Kasumi-1 (cell line): Measurements from ENCODE around the gene ADGRG6.
A peak's percentile ranks its signal among the peaks of the same experiment; 100 is the strongest.
"Not testable (repeated sequence)": the region's sequence is repeated elsewhere in the genome, so short reads cannot be mapped to it uniquely, and the experiment has no call there.

Source experiments
- DNase-seq, 2 experiments: peaks; one replicate each; lab custom pipeline; 2025; lab: John Stamatoyannopoulos, UW

The ADGRG6 gene

DNA sequence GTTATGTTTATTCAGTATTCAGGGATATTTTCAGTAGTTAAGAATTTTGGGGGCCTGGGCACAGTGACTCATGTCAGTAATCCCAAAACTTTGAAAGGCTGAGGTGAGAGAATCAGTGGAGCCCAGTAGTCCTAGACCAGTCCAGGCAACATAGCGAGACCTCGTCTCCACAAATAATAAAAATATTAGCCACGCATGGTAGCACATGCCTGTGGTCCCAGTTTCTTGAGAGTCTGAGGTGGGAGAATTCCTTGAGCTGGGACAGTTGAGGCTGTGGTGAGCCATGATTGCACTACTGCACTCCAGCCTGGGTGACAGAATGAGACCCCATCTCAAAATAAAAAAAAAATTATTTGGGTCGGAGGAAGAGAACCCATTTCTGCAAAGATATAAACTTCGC, 20.3 kb downstream of the ADGRG6 start:
- no peak for DNase-seq

DNA sequence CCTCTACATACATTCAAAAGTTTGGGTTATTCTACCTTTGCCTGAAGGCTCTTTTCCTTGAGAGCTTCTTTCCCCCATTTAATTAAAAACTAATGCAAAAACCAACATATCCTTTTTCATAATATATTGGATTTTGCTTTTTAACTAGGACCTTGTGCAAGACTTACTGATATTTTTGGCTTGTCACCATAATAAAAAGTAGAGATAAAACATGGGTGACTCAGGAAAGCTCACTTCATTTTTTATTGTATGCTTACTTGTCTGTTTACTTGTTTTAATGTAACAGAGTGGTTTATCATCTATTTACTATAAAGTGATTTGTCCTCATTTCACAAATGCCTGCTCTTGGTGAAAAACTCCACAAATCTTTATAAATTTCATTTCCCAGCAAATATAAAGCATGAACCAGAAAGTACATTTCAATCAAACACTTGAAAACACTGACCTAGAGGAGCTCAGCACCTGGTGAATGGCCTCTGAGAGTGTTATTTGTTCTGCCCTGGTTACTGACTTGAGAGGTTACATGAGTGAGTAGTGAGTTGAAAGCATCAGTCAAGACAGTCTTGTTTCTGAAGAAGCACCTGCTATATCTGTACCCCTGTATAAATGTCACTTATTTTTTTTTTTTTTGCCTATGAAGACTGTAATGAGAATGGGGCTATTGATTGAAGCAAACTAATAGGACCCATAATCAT, 20.8 kb downstream of the ADGRG6 start:
- DNase-seq, result no peak

DNA sequence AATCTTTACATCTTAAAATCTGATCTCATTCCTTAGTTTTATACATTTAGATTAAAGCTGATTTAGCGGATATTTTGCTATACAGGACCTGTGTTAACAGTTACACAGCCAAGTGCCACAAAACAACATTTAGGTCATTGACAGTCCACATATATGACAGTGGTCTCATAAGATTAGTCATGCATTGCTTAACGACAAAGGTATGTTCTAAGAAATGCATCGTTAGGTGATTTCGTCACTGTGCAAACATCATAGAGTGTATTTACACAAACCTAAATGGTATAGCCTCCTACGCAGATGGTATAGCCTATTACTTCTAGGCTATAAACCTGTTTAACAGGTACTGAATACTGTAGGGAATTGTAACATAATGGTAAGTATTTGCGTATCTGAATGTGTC, 21.6 kb downstream of the ADGRG6 start:
- DNase-seq, result no peak

DNA sequence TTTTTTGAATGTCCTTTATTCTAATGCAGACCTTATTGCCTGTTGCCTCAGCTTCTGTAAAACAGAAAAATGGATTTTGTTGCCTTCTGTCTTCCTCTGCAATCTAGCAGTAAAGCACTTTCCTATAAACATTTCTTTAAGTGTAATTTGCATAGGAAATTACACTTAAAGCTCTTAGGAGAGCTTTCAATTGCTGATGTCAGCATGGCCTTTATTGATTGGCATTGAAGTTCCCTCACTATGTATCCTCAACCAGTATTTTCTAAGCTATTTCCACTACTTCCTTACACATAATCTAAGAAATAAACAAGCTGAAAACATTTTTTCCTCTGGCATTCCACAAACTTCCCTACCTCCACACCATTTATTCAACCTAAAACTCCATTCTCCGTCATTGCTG, 22.3 kb downstream of the ADGRG6 start:
- no peak for DNase-seq

DNA sequence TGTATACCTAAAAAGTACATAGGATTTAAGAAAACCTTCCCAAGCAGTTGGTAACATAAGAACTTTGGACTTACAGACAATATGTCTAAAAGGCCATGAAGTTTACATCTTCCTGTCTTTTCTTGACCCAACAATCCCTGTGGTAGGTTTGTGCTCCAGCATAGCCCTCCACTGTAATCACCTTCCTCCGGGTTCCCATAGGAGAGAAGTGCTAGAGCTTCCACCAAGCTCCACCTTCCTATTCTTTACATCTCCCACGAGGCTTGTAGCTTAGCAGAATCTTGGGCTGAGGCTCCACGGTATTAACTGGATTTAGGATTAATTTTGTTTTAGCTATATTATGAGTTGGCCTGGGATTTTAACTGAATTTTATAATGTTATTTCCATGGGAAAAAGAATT, 23.3 kb downstream of the ADGRG6 start:
- no peak for DNase-seq

DNA sequence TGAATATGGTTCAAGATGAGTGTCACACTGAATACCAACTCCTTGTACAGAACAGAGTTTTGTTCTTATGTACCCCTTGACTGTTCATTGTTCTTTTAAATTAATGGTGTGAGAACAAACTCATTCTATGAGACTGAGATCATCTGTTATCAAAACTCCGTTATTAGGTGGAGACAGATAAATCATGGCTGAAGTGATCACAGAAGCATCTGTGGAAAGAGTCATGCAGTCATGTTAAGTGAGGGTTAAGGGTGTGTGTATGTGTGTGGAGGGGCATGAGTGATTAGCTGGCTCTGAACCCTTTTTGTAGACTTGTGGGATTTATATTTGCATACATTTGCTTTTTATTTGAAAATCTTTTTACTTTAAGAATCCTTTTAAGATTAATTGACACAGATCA, 24.7 kb downstream of the ADGRG6 start:
- no peak for DNase-seq

DNA sequence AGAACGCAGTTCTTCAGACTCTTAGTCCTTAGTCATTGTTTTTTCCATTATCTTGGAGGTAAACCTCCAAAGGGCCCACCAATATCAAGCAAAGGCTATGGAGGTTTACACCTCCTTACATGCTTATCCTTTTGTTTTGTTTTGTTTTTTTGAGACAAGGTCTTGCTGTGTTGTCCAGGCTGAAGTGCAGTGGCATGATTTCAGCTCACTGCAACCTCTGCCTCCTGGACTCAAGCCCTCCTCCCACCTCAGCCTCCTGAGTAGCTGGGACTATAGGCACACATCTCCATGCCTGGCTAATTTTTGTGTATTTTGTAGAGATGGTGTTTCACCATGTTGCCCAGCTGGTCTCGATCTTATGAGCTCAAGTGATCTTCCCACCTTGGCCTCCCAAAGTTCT, 26.3 kb downstream of the ADGRG6 start:
- DNase-seq, result no peak

DNA sequence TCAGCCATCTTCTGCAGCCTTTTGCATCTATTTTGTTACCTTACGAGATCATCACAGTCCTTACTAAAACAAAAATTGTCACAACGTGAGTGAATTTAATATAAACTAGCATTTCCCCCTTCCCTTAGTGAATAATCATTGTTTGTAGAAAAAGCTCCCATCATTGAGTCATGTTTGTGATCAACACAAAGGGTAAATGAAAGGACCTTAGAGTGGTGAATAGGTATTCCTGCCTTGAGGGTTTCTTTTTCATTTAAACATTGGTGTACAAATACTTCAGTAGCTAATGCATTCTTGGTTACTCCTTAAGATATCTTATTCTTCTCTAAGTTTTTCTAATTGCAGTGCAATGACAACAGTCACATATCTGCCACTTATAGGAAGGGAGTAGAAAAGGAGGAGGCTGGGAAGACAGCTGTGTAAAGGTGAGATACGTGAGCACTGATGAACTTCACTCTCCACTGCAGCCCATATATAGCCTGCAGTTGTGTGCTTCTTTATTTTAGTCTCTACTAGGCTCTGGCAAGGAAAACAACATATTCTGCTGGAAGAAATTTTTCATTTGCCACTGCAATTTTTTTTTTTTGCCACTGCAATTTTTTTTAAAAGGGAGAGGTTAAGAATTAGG, 27.8 kb downstream of the ADGRG6 start:
- DNase-seq, result no peak

DNA sequence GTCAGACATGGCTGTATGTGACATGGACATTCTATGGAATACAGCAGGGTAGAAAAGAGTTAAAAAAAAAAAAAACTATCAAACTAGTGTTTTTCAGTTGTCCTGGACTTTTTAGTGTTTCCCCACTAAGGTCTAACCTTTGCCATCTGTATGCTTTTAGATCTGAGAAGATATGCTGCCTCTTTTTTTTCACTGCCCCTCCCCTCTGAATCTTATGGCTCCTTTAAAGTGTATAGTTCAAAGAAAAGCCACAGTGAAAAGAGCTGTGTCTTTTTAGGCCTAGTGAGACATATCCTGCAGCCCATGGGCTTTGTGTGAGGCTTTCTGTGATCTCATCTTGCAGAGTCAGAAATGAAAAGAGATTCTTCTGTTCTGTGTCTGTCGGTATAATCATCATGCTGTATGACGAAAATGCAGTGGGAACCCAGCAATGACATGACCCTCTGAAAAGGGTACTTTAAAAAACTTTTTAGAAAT, 29.3 kb downstream of the ADGRG6 start:
- DNase-seq, result no peak

DNA sequence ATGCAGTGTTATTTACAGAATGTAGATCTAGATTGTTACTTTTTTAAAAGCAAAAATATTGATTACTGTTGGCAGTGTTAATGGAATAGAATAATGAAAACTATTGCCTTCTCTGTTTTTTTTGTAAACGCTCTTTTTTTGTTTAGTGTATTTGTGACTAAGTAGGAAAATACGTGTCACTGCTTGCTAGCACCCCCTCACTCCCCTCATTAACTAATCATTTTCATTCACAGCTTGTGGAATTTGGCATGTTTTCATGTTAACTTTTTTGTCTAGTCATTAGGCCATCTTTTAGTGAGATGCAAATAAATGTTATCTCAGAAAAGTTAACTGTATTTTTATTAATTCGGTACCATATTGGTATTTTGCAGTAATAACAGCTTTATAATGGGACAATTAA, 29.8 kb downstream of the ADGRG6 start:
- DNase-seq, result no peak

DNA sequence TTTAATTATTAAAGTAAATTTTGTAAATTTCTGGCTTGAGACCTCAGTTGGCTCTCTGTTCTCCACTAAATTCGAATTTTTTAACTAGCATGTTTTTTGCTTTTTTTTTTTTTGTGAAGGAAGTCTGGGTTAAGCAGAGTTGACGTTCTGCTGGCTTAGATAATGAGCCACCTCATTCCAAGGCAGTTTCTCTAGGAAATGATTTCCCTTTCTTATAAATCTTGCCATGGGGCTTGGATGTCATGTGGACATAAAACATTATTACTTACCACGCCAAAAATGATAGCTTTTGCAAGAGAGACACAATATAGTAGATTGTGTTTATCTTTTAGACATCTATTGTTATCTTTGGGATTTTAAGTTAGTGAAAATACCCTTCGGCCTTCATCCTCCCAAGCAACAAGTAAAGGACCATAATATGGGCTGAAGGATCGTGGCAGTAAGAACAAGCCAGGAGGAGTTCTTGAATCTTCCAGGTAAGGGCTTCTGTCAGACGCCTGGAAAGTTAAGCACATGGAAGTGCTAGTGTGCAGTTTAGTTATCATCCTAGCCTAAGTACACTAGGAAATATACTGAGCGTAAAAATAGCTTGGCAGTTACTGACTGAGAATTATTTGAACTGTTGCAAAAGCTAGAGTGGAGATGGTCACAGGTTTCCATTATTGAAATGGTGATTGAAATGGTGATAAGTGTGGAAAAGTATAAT, 30.7 kb downstream of the ADGRG6 start:
- DNase-seq, result no peak

DNA sequence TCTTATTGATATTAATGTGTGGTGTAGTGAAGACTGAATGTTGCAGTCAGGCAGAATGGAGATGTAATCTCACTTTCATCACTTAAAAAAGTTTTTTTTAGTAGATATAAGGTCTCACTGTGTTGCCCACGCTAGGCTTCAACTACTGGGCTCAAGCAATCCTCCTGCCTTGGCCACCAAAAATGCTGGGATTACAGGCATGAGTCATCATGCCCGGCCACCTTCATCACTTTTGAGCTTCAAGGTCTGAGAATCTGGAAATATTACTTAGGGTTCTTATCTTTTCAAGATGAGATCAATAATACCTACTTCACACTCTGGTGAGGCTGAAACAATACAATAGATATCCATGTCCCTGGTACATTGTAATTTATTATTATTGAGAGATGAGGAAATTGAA, 31.6 kb downstream of the ADGRG6 start:
- DNase-seq, result no peak

DNA sequence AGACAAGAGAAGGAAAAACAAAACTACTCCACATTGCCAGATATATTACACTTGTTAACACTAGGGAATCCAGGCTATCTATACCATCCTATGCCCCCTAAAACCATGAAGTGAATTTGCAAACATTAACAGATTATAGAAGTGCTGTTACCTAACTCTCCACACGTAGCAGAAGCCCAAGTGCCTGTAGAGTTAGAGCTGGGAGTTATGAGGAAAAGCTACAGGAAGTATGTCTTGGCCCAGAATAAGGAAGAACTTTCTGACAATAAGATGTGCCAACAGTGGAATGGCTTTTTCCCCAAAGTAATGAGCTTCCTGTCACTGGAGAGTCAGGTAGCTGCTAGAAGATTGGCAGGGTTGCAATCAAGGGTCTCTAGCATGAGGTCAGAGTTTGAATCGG, 32.5 kb downstream of the ADGRG6 start:
- DNase-seq, result peak; percentile 19 to 44

DNA sequence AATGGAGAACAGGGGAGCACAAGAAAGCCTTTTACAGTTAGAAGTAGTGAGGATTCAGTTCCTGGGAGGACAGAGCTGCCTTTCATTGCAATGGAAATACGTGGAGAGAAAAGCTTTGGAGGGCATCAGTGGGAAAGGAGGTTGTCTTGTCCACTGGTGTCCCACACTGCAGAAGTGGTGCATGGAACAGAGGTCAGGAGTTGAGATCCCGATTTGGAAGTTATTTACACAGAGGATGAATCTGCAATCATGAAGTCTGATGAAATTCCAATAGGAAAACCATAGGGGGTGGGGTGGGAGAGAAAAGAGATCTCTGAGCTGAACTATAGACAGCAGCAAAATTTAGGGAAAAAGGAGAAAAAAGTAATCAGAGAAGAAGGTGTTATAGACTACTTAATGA, 33.6 kb downstream of the ADGRG6 start:
- DNase-seq, result no peak

DNA sequence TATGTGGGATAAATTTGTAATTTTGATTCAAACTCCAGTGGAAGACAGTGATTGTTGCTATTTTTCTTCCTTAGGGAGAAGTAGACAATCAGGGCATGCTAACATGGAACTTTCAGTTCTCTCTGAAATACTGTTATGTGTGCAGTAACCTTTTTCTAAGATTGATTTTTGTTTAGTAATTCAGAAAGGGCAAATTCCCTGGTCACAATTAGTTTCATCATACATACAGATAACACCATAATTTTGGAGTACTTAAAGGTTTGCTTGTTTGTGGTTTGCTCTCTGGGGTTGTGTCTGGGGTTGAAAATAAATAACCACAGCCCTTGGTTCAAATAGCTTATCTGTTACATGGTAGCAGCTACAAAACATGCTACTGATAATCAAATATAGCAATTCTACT, 34.4 kb downstream of the ADGRG6 start:
- no peak for DNase-seq

DNA sequence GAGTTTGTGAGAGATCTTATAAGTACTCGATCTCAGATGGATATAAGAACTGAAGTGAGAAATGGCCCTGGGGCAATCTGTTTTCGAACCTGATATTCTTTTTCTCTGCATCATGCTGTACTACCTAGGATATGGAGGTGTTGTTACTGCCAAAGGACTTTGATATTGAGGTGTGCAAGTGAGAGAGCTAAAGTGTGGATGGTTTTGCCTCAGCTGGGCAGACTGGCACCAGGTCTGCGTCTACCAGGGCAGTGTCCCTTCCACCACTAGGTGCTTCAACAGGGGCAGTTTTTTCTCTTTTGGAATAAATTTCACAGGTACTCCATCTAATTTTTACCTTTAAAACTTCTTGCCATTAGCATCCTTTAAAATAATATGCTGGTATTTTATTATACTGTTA, 35.0 kb downstream of the ADGRG6 start:
- DNase-seq, result no peak

DNA sequence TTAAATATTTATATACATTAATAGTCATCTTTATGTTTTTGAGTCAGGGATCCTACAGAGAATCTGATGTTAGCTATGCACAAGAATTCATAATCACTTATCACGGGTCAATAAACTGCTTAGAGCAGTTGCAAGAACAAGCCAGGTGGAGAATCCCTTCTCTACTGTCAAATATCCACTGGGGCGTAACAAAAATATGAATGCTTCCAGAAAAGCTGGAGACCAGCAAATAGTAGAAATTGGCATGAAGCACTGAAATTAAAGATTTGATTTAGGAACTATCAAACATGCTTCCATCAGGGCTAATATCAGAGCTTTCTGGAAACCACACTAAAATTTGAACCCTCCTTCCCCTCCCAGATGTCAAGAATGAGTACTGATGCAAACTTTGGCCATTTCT, 37.3 kb downstream of the ADGRG6 start:
- no peak for DNase-seq

DNA sequence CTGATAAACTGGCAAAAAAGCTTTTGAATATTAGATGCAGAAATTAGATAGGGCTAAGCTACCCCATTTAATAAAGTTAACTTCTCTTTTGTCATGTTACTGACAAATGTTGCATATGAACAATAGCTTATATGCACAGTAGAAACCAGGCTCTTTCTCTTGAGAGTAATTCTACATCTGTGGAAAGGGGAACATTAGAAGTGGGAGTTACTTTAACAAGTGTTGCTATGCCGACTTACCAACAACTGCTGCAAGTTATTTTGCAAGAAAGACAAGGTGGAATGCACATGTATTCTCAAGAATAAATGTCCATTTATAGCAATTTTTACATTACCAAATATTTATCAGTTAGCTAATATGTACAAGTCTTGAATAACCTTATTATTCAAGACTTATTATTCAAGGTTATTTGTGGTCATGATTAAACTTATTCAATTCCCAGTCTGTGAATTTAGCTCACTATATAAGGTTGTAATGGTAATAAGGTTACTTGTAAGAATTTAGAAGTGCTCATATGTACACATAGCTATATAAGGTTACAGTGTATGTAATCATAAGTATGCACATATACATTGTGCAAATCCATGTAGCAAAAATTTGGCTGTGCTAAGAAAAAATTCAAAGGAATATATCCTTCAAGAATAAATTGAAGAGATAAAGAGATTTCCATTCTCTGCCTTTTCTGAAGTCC, 38.3 kb downstream of the ADGRG6 start:
- DNase-seq, result peak; percentile 47 to 56

DNA sequence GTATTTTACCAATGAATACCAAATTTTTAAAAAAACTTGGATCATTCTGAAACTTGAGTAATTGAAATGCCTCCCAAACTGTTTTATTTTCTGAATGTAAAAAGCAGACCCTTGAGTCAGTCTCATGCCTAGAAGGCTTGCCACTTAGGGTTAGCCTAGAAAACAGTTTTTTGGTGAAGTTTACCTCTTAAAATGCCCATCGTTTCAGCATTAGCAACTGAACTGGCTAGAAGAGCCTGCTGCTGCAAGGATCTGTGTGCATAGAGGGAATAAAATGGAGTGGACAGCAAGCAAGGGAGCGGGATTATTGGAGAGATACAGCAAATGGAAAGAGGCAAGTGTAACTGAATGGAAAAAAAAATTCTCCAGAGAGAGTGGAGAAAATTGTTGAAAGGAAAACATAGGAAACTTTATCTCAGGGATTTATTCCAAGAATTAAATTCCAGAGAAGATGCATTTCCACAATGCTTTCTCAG, 40.1 kb downstream of the ADGRG6 start:
- DNase-seq, result no peak

DNA sequence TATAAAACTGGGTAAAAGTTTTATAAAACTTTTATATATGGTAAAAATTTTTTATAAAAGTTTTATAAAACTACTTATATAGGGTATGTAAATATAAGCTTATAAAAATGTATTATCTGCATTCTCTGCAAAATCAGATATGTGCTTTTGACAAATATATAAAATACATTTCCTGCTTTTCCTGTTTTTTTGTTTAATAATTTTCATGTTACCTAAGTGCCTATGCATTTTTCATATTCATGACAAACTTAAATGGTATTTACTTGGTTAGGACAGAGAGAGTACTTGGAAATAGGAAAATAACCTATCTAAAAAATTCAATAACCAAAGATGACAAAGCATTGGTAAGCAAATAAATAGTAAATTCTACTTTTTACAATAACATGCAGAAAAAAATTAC, 41.2 kb downstream of the ADGRG6 start:
- no peak for DNase-seq

DNA sequence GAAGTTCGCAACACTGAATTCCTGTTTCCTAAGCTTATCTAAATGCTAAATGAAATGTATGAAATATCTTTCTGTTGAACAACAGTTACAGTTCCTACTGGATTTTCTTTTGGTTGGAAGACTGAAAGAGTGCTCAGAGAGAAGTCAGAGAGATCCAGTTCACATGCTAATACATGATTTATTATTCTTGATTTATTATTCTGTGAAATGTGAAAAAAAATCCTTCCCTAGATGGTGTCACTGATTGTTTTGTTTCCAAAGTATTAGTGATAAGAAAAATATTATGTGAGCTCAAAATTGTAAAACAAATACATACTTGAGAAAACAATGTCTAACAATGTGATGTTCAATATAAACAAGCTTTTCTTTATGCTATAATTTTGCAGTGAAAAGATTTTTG, 42.1 kb downstream of the ADGRG6 start:
- DNase-seq, result no peak

DNA sequence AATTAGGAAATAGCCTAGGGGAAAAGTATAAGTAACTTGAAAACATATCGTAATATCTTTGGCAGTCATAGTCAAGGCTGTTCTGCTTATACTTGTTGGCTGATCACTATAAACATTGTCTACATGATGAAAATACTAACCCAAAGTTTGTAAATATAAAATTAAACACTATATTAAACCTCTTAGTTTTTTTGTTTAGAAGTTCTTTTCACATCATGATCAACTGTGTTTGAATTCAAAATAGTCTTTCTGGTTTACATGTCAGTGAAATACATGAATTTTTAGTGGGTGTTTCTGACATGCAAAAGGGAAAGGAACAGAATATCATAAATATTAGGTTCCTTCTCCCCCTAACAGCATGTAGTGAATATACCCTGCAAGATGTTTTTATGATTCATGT, 43.5 kb downstream of the ADGRG6 start:
- no peak for DNase-seq

DNA sequence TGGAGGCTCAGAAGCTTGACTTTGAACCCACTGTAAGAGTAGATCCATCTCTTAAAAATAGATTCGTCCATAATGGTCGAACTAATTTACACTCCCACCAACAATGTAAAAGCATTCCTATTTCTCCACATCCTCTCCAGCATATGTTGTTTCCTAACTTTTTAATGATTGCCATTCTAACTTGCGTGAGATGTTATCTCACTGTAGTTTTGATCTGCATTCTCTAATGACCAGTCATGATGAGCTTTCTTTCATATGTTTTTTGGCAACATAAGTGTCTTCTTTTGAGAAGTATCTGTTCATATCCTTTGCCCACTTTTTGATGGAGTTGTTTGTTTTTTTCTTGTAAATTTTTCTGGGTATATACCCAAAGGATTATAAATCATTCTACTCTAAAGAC, 44.4 kb downstream of the ADGRG6 start:
- not testable (repeated sequence) for DNase-seq
